ENCODE measurements around the gene AKAP13.

AKAP13 gene

DNA sequence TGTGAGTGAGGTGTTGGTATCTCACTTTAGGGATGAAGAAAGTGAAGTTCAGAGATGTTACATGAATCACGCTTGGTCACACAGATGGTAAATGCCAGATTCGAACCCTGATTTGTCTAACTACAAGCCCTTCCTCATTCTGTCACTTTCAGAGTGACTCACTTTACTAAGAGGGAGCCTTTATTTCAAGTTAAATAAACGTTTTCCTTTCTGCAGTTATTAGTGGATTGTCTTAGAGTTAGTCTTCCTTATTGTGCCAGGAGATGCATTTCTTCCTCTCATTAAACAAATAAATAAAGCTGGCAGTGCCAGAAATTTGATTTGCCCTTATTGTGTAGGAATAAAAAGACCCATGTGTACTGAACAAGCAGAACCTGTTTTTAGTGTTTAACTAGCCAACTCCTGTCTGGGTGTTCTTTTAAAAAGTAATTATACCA, 162.5 kb downstream of the AKAP13 start:
- no peak for DNase-seq

DNA sequence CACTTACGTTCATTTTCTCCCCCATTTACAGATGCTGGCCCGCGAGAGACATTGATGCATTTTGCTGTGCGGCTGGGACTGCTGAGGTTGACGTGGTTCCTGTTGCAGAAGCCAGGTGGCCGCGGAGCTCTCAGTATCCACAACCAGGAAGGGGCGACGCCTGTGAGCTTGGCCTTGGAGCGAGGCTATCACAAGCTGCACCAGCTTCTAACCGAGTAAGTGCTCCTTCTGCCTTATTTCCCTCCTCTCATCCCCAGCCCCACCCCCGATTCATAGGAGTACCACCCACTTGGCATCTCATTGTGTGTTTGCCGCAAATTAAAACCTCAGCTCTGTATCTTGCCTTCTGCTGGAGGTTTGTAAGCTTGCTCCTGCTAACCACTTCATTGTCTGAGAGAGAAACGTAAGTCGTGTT, 163.3 kb downstream of the AKAP13 start:
- DNase-seq, result no peak

GRCh38 chr15:85545185-85545584, 164.8 kb downstream of the AKAP13 start:
- peak in 1 of 2 donors; percentile 18 for DNase-seq

DNA sequence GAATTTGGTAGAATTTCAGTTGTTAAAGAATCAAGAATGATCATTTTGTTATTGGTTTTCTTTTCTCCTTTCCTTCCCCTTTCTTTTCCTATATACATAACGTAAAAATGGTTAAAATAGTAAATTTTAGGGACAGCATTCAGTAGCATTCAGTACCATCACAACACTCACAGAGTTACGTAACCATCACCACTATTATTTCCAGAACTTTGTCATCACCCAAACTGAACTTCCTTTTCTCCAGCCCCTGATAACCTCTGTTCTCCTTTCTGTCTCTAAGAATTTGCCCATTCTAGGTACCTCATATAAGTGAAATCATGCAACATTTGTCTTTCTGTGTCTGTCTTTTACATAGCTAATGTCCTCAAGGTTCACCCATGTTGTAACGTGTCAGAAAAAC, 165.3 kb downstream of the AKAP13 start:
- no peak for DNase-seq

- no peak for DNase-seq
These were observed 167.0 kb downstream of the AKAP13 start for GRCh38 chr15:85547386-85547785.

DNA sequence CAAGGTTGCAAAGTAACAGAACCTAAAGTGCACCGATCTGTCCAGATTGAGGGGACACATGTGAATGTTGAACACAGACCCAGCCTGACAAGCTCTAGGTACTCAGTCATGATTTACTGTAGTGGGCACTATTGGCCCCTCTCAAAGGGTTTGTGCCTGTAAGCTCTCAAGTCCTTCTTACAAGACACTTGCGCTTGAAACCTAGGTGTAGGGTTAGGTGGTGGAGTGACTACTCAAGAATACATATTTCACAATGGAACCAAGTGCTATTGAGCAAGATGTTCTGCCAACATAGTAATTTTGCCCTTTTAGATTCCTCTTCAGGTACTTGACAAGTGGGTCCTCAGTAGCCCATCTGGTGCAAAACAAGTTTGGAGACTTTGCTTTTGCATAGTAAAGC, 169.9 kb downstream of the AKAP13 start:
- no peak for DNase-seq

DNA sequence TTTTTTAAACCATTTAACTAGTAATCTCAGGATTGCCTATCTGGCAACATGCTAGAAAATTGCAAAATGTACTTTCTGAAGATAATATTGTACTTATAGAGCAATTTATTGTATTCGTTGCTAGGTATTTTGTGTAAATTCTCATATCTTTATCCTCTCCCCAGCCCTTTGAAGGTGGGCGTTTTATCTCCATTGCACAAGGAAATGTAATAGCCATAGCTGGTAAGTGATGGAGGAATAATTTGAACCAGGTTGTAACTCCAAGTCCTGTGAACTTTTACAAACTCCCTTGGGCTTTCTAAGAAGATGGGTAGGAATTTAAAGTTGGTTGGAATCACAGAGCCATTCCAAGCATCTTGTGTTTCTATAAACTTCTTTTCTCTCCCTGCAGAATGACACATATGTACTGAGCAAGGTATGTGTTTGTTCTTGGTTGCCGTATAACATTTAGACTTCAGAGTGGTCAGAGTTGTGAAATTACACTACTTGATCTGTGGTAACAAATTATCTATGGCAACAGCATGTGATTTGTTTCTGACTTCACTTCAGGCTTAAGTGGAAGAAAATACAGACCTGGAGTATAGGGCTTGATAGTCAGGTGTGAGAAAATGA, 170.9 kb downstream of the AKAP13 start:
- DNase-seq, result no peak

DNA sequence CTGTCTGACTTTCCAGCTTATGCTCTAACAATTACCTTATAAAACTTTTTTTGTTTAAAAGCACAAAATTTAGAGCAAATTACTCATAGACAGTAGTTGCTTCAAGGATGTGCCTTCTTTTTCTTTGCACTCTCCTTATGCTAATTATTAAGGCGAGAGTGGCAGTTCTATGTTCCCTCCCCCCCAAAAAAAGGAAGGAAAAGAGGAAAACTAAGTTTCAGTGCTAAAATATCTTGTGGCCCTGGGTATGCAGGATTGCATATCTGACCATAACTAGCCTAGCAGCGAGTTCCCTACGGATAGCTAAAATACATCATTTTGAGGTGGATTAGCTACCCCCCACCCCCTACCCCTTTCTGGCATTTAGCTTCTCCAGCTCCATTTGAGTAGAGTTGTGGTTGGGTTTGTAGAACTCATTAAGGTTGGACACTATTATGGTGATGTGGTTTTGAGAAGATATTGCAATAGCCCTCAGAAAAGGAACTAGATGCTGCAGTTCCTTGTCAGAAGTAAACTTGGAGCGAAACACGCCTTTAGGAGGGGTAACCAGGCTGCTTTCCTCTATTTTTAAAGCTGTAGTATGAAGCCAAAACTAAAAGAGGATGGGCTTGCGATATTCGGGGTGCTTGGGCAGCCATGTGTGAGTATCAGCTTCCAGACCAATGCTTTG, 174.6 kb downstream of the AKAP13 start:
- peak; percentile 22 to 38 for DNase-seq

GRCh38 chr15:85555875-85556617, 175.6 kb downstream of the AKAP13 start:
- DNase-seq, result no peak

GRCh38 chr15:85556618-85556895, 176.2 kb downstream of the AKAP13 start:
- DNase-seq, result no peak

DNA sequence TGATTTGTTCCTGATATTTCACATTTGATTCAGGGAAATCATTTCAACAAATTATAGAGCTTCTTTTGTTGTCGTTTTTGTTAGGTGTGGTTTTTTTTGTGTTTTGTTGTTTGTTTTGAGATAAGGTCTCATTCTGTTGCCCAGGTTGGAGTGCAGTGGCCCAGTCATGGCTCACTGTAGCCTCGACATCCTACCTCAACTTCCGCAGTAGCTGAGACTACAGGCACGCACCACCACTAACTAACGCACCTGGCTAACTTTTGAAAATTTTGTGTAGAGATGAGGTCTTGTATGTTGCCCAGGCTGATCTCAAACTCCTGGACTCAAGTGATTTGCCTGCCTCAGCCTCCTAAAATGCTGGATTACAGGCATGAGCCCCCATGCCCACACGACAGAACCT, 177.0 kb downstream of the AKAP13 start:
- no peak for DNase-seq

GRCh38 chr15:85558848-85559247, 178.4 kb downstream of the AKAP13 start:
- no peak for DNase-seq

GRCh38 chr15:85559530-85559929, 179.1 kb downstream of the AKAP13 start:
- no peak for DNase-seq

DNA sequence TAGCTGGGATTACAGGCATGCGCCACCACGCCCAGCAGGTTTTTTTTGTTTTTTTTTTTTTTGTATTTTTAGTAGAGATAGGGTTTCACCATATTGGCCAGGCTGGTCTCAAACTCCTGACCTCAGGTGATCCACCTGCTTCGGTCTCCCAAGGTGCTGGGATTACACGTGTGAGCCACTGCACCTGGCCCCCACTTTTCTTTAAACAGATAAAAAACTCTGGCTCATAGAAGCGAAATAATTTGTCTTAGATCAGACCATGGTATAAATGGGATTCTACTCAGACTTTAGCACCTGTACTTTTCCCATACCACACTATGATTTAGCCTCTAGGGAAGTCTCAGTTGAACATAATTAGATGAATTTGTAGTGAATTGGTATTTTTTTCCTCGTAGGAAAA, 182.4 kb downstream of the AKAP13 start:
- no peak for DNase-seq

- DNase-seq, result no peak
These were observed 182.9 kb downstream of the AKAP13 start for GRCh38 chr15:85563328-85563727.

- DNase-seq, result no peak
These were observed 183.3 kb downstream of the AKAP13 start for GRCh38 chr15:85563731-85564130.

GRCh38 chr15:85564686-85565085, 184.3 kb downstream of the AKAP13 start:
- DNase-seq, result no peak

- no peak for DNase-seq
These were observed 187.9 kb downstream of the AKAP13 start for GRCh38 chr15:85568261-85568808.

- no peak for DNase-seq
These were observed 189.9 kb downstream of the AKAP13 start for GRCh38 chr15:85570336-85570735.

DNA sequence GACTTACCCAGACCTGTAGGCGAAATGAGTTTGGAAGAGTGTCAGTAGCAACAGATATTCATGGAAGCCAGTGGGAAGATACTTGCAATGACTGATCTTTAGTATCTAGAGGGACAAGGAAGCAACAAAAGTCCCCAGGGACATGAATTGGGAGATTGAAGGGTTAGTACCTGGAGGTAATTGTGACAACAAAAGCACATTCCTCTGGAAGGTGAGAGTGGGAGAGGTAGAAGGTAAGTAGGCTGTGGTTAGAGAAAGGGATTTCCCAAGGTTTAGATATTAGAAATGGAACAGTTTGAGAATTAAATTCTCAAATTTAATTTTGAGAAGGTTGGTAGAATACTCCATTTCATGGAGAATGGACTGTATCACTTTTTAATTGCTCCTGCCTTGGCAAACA, 191.4 kb downstream of the AKAP13 start:
- DNase-seq, result no peak

- DNase-seq, result no peak
These were observed 196.0 kb downstream of the AKAP13 start for GRCh38 chr15:85576392-85576791.

DNA sequence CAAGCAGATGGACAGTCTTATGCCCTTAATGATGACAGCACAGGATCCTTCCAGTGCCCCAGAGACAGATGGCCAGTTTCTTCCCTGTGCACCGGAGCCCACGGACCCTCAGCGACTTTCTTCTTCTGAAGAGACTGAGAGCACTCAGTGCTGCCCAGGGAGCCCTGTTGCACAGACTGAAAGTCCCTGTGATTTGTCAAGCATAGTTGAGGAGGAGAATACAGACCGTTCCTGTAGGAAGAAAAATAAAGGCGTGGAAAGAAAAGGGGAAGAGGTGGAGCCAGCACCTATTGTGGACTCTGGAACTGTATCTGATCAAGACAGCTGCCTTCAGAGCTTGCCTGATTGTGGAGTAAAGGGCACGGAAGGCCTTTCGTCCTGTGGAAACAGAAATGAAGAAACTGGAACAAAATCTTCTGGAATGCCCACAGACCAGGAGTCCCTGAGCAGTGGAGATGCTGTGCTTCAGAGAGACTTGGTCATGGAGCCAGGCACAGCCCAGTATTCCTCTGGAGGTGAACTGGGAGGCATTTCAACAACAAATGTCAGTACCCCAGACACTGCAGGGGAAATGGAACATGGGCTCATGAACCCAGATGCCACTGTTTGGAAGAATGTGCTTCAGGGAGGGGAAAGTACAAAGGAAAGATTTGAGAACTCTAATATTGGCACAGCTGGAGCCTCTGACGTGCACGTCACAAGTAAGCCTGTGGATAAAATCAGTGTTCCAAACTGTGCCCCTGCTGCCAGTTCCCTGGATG, 198.7 kb downstream of the AKAP13 start:
- DNase-seq, result no peak
